CD4-positive, alpha-beta T cell treated with Interleukin-17A for 1 hour (primary cell): ENCODE measurements around the gene GLTP.
A peak's percentile ranks its signal among the peaks of the same experiment; 100 is the strongest.

ENCODE experiments used
- DNase-seq: peaks from one replicate; pipeline ENCODE4 v3.0.0-alpha.2; 2020

The GLTP gene

DNA sequence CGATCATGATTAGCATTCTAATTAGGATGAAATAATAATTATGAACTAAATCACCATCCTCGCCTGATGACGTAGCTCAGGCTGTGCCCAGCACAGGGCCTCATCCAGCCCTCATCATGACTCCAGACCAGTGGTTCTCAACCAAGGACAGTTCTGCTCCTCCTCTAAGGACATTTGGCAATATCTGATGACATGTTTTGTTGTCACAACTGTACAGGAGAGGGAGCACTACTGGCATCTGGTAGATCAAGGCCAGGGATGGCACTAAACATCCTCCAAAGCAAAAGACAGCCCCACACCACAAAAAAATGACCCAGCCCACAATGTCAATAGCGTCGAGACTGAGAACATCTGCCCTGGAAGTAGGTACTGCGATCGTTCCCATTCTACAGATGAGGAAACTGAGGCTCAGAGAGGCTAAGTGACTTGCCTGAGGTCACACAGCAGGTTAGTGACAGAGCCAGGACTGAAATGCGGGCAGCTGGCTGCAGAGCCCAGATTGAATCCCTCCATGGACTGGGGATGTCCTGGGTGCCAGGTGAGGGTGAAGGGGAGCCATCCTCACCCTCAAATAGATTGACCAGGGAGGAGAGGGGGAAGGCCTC is 62.6 kb downstream of the GLTP start:
- no peak for DNase-seq

DNA sequence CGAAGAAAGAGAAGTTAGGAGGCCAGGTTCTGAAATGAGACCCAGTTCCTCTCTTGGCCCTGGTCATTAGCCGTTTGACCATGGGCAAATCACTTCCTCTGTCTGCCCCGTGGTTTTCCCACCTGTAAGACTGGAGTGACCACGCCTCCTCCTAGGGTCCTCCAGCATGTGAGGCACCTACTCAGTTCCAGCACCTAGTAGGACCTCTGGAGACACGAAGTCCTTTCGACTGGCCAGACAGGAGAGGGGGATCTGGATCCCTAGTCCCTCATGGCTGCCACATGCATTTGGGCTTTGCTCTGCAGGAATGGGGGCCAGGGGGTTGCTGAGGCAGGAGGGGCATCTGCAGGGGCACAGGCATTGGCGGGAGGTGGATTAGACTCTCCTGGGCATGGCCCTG is 63.5 kb downstream of the GLTP start:
- no peak for DNase-seq

GRCh38 chr12:109815757-109816617 is 64.4 kb downstream of the GLTP start:
- DNase-seq = no peak

DNA sequence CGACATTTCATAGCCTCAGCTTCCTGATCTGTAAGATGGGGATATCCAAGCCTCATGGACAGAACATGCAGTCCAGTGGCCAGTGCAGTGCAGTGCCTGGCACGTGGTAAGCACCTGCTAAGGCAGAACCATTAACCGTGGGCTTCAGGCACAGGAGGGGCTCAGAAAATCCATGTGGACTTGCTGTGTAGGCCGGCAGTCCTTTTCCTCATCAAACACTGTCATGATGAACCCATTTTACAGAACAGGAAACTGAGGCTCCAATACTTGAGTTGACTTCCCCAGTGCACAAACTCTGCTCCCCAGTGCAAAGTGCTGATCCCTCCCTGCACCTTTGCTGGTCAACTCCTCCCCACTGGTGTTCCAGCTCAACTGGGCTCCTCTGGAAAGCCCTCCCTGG is 65.1 kb downstream of the GLTP start:
- no peak for DNase-seq

GRCh38 chr12:109814600-109815150 is 65.7 kb downstream of the GLTP start:
- no peak for DNase-seq

GRCh38 chr12:109813810-109814416 is 66.4 kb downstream of the GLTP start:
- no peak for DNase-seq

DNA sequence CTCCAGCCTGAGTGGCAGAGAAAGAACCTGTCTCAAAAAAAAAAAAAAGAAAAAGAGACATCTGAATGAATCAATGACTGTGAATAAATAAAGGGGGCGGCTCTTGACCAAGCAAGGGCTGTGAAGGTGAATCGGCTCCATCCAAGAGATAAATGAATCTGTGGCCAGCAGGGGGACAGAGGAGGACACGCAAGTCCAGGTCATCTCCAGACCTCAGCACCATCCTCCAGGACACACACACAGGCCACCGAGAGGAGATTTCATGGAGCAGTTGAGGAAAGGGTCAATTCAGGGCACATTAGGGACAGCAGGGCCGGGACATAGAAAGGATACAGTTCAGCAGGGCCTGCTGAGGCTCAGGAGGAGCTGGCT is 68.7 kb downstream of the GLTP start:
- no peak for DNase-seq

DNA sequence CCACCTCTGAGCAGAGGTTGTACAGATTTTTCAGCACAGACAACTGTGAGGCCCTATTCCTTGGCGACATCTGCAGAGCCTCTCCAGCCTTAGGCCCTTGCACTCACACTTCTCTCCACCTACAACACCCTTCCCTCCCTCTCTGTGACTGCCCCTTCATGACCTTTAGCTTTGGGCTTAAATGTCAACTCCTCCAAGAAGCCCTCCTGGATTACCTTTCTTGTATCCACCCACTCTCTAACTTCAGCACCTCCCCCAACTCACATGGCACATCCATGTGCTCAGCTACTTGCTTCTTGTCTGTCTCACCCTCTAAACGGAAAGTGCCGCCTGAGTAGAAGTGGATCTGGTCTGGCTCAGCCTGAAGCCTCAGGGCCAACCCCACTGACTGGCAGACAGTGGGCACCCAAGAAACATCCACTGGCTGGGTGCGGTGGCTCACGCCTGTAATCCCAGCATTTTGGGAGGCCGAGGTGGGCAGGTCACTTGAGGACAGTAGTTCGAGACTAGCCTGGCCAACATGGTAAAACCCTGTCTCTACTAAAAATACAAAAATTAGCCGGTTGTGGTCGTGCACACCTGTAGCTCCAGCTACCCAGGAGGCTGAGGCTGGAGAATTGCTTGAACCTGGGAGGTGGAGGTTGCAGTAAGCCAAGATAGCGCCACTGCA is 69.3 kb downstream of the GLTP start:
- no peak for DNase-seq

- DNase-seq = no peak
Observed at GRCh38 chr12:109808876-109809646, 71.3 kb downstream of the GLTP start.

DNA sequence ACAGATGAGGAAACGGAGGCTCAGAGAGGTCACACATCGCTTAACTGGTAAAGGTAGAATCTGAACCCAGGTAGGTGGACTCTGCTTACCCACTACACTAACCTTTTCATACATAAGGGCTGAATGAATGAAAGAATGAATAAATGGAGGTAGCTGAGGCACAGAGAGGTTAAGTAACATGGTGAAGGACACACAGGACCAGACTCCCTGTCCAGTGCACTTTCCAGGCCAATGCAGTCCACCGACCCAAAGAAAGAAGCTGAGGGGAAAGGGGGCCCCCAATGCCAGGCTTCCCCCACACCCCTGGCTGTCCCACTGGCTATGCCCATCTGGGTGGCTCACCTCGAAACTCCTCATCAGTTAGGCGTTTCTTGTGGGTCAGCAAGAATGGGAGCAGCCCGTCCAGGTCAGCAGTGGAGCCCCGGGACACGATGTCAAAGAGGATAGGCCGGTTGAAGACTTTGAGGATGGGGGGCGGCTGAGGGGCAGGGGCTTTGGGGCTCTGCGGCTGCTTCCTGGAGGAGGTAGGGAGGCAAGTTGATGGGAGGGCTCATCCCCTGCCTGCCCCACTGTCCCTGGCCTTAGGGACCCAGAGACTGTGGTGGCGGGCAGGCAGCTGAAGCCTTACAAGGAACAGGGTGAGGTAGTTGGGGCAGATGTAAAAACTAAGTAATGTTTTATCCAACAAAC is 72.2 kb downstream of the GLTP start:
- DNase-seq = no peak

GRCh38 chr12:109804820-109805761 is 75.2 kb downstream of the GLTP start:
- peak; percentile 73 for DNase-seq

DNA sequence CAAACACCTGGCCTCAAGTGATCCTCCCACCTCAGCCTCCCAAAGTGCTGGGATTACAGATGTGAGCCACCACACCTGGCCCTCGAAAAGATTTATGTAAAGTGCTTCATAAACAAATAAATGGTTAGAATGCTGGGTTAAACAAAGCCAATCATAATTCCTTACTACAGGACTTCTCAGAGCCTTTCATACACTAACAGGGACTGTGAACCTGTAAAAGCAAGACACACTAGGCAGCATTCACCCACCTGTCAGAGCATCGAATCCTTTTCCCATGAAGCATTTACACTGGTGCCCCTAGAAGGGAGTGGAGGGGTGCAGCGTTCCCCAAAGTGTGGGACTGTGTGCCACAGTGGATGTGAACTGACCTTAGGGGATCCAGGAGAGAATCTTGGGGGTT is 76.7 kb downstream of the GLTP start:
- no peak for DNase-seq

- DNase-seq = no peak
Observed at GRCh38 chr12:109802828-109803227, 77.5 kb downstream of the GLTP start.
